GM10266 (cell line): Measurements from ENCODE around the gene OGFOD3.

Experiments used
- DNase-seq: peaks from one replicate; pipeline ENCODE4 v3.0.0; 2012; ENCODE audit errors: extremely low spot score
- TF ChIP-seq, protein P1 (sequence below): IDR thresholded peaks from 2 replicates; pipeline ENCODE4 v1.5.1; 2012; ENCODE audit warnings: mild to moderate bottlenecking, low read depth; ENCODE audit not compliant: control insufficient read depth, insufficient read depth; ENCODE audit errors: missing control alignments

The OGFOD3 gene

DNA sequence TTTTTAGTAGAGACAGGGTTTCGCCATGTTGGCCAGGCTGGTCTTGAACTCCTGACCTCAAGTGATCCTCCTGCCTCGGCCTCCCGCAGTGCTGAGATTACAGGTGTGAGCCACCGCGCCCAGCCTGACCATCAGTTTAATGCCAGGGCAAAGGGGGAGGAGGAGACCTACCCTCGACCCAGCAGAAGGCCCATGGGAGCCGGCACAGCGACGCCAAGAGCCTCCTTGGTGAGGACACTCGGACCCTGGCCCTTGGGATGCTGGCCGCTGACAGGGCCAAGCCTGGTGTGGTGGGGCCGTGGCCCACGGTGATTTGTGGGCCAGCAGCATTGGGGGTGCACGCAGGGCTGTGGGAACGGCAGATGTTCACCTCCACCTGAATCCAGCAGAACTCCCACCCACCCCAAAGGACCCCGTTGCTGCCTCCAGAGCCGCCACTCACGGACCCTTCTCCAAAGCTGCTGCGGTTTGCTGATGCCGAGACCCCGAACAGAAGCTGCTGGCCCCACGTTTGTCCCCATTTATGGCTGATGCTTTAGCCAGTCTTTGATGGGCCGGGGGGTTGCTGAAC, 26.8 kb downstream of the OGFOD3 start:
- TF ChIP-seq, protein P1, sequence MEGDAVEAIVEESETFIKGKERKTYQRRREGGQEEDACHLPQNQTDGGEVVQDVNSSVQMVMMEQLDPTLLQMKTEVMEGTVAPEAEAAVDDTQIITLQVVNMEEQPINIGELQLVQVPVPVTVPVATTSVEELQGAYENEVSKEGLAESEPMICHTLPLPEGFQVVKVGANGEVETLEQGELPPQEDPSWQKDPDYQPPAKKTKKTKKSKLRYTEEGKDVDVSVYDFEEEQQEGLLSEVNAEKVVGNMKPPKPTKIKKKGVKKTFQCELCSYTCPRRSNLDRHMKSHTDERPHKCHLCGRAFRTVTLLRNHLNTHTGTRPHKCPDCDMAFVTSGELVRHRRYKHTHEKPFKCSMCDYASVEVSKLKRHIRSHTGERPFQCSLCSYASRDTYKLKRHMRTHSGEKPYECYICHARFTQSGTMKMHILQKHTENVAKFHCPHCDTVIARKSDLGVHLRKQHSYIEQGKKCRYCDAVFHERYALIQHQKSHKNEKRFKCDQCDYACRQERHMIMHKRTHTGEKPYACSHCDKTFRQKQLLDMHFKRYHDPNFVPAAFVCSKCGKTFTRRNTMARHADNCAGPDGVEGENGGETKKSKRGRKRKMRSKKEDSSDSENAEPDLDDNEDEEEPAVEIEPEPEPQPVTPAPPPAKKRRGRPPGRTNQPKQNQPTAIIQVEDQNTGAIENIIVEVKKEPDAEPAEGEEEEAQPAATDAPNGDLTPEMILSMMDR = no peak
- no peak for DNase-seq

DNA sequence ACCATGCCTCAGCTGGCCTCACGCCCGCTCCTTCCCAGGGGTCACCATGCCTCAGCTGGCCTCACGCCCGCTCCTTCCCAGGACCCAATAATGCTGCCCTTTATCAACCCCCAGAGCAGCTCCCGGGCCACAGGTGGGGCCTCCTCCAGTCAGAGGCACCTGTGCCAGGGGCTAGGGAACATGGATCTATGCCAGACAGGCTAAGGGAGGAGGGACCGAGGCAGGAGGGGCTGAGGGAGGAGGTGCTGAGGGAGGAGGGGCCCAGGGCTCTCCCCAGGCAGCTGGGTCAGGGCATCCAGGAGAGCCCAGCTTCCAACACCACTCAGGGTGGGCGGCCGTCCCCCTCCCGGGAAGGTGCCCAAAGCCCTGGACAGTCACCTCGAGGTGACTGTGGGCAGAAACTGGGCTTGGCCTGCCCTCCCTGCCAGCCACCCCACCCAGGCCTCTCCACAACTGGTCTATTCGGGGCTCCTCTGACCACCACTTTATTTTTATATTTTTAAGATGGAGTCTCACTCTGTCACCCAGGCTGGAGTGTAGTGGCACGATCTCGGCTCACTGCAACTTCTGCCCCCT, 27.4 kb downstream of the OGFOD3 start:
- TF ChIP-seq, protein P1 = no peak

DNA sequence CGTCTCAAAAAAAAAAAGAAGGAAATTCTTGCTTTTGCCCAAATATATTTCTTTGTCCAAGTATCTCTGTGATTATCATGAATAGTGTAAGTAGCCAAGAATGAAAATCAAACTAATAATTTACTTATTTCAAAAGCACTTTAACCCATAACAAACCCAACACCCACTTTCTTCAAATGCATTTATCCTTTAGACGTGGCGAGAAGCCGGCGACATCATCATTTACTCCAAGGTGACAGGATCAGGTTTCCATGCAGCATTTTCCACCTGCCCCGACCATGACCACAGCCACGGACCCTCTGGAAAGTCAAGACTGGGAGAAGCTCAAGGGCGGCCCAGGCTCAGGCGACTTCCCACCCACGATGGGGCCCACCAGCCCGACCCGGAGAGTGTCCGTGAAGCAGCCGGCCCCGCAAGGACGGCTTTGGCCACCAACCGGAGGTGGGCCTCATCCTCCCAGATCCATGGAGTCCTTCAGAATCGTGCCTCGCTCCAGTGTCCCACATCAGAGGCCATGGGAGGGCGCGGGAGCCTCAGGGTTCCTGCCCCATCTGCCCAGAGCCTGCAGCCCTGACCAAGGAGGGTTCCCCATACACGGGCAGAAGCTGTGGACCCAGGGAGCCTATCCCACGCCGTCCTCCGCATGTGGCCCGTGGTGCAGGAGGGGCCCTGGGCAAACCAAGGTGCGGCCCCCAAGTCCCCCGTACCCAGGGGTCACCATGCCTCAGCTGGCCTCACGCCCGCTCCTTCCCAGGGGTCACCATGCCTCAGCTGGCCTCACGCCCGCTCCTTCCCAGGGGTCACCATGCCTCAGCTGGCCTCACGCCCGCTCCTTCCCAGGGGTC, 28.1 kb downstream of the OGFOD3 start:
- DNase-seq = no peak
- TF ChIP-seq, protein P1 = no peak

More for the DNA sequence above, 27.4 kb downstream of the OGFOD3 start:
- no peak for DNase-seq

DNA sequence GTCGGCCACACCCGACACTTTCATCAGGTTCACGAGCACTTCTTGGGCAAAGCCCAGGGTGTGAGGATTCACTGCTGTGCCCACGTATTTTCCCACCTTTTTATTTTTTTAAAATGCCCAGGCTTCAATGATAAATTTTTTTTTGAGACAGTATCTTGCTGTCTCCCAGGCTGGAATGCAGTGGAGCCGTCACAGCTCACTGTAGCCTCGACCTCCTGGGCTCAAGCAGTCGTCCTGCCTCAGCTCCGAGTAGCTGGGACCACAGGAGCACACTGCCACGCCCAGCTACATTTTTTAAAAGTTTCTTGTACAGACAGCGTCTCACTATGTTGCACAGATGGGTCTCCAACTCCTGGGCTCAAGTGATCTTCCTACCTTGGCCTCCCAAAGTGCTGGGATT, 29.0 kb downstream of the OGFOD3 start:
- TF ChIP-seq, protein P1 = no peak
- DNase-seq = no peak

DNA sequence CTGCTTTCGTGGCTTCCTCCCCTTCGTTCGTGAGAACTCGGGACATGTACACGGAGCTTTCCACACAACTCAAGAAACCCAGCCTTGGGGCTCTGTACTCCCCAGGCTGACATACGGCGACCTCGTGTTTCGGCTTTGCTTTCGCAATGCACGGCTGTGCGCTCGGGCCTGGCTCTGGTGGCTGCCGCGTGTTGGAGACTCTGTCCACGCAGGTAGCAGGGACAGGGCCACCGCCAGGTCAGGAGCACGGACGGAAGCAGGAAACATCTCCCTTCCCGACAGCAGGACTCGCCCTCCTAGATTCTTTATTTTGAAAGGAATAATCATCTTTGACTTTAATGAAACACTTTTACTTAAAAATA, 29.5 kb downstream of the OGFOD3 start:
- TF ChIP-seq, protein P1 = no peak
- DNase-seq = no peak

DNA sequence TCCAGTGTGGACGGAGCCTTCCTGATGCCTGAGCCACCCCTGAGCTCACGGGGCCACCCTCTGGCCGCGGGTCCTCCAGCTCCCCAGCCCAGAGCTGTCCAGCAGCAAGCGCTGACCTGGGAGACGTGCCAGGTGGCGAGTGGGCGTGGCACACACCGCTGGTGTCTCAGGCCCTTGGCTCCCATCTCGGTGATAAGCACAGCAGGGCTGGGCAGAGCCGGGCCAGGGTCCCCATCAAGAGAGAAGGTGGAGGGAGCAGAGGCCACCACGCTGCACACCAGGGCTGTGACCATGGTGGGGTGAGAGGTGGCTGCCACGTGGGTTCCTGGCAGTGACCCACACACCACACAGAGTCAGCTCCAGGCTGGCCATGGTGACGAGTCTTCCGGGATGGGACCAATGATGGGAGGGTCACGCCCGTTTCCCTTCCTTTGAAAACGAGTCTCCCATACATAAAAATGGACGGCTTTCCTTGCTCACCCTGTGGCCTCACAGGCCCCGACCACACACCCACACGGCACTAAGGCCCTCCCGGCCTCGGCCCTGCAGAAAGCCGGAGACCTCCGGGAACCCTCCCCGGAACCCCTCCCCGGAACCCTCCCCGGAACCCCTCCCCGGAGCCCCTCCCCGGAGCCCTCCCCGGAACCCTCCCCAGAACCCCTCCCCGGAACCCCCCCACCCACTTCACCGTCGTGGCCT, 30.0 kb downstream of the OGFOD3 start:
- TF ChIP-seq, protein P1 = no peak
- no peak for DNase-seq
